Gastroesophageal sphincter (tissue), 3 donors: ENCODE results near the gene TSPAN9.

Experiments
- CTCF ChIP-seq, 4 experiments: fragments of 200-600 bp in 2 of 4; fragments of 450-650 bp in 2 of 4; sonication (generic) in 1 of 4; IDR thresholded peaks; one replicate each; pipeline ENCODE4 v1.5.1; 2017 to 2019; ENCODE audit warnings: antibody characterized with exemption in 4 of 4, mild to moderate bottlenecking in 2 of 4, moderate library complexity in 2 of 4
- EP300 ChIP-seq: sonication (generic); formaldehyde crosslinking; IDR thresholded peaks from one replicate; pipeline ENCODE4 v1.6.1; 2017; ENCODE audit warnings: antibody characterized with exemption, mild to moderate bottlenecking
- POLR2A ChIP-seq, 2 donors: fragments of 450-650 bp; IDR thresholded peaks; one replicate each; pipeline ENCODE4 v1.6.1; 2017; ENCODE audit warnings: antibody characterized with exemption in 2 of 2, mild to moderate bottlenecking in 2 of 2, moderate library complexity in 1 of 2

DNA sequence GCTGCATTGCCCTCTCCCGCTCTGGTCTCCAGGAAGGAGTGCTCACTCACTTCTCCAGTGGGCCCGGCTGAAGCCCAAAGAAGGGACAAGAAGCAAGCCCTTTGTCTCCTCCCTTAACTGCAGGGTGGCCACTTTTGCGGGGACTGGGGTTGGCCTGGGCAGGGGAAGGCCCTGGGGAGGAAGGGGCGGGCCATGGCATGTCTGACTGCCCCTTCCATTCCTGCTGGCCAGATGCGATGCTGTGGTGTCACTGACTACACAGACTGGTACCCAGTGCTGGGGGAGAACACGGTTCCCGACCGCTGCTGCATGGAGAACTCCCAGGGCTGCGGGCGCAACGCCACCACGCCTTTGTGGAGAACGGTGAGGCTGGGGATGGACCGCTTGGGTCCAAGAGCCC, 203.8 kb downstream of the TSPAN9 start:
- no peak for TF ChIP-seq CTCF (IDR thresholded peaks at IDR 0.05)
- TF ChIP-seq POLR2A (IDR thresholded peaks at IDR 0.05): no peak
- TF ChIP-seq EP300: no peak
